Effector memory CD4-positive, alpha-beta T cell (primary cell): ENCODE data around the gene FAM98C.

Source experiments
- DNase-seq, 3 donors: peaks; one replicate each; pipeline ENCODE4 v3.0.0-alpha.2; 2020
- H3K27ac ChIP-seq: 2 replicates; pipeline ENCODE4 v1.7.0; 2013; ENCODE audit warnings: mild to moderate bottlenecking, low read length, moderate library complexity; ENCODE audit not compliant: insufficient read depth, poor library complexity, severe bottlenecking
- H3K27me3 ChIP-seq: replicated peaks from 2 replicates; pipeline ENCODE4 v1.7.0; 2013; ENCODE audit warnings: mild to moderate bottlenecking, low read length; ENCODE audit not compliant: insufficient read depth, control insufficient read depth, poor library complexity, severe bottlenecking
- H3K36me3 ChIP-seq: 2 replicates; pipeline ENCODE4 v1.7.0; 2013; ENCODE audit warnings: mild to moderate bottlenecking, low read length, moderate library complexity; ENCODE audit not compliant: control insufficient read depth, insufficient read depth
- H3K4me1 ChIP-seq: 2 replicates; pipeline ENCODE4 v1.7.0; 2013; ENCODE audit warnings: low read length, mild to moderate bottlenecking; ENCODE audit not compliant: control insufficient read depth, insufficient read depth, poor library complexity, severe bottlenecking
- H3K4me3 ChIP-seq: 2 replicates; pipeline ENCODE4 v1.7.0; 2013; ENCODE audit warnings: low read length, low read depth, mild to moderate bottlenecking; ENCODE audit not compliant: insufficient read depth, poor library complexity, severe bottlenecking
- H3K9me3 ChIP-seq: 2 replicates; pipeline ENCODE4 v1.7.0; 2013; ENCODE audit warnings: mild to moderate bottlenecking, low read length, moderate library complexity; ENCODE audit not compliant: control insufficient read depth

The FAM98C gene

GRCh38 chr19:38437295-38437694, 34.4 kb downstream of the FAM98C start:
- no peak for DNase-seq
- Histone ChIP-seq H3K27me3 (no peaks in the 10 kb centered on the region), H3K4me1 (peaks cover 3% of the 10 kb centered on the region), H3K4me3 (no peak overlapping the region), H3K9me3 (no peaks in the 10 kb centered on the region), H3K36me3 (no peaks in the 10 kb centered on the region), H3K27ac (no peak overlapping the region)

GRCh38 chr19:38437917-38438316, 35.0 kb downstream of the FAM98C start:
- H3K27me3 ChIP-seq, result no peaks in the 10 kb centered on the region
- no peaks in the 10 kb centered on the region for H3K9me3 ChIP-seq

GRCh38 chr19:38440592-38440991, 37.7 kb downstream of the FAM98C start:
- H3K4me3 ChIP-seq, result no peak overlapping the region
- no peaks in the 10 kb centered on the region for H3K9me3 ChIP-seq
- H3K36me3 ChIP-seq, result no peaks in the 10 kb centered on the region
- H3K4me1 ChIP-seq, result no peaks in the 10 kb centered on the region
- DNase-seq, result no peak
- H3K27ac ChIP-seq, result no peak overlapping the region
- H3K27me3 ChIP-seq, result no peaks in the 10 kb centered on the region

More at GRCh38 chr19:38437917-38438316, 35.0 kb downstream of the FAM98C start:
- no peak for DNase-seq
- Histone ChIP-seq H3K4me3 (no peak overlapping the region), H3K4me1 (peaks cover 3% of the 10 kb centered on the region), H3K27ac (no peak overlapping the region), H3K36me3 (no peaks in the 10 kb centered on the region)

- Histone ChIP-seq H3K4me1 (no peaks in the 10 kb centered on the region), H3K27ac (no peak overlapping the region)
- DNase-seq, result no peak
Measured at GRCh38 chr19:38441657-38442348, 38.9 kb downstream of the FAM98C start.

GRCh38 chr19:38442736-38443135, 39.8 kb downstream of the FAM98C start:
- no peaks in the 10 kb centered on the region for H3K27me3 ChIP-seq
- no peak overlapping the region for H3K27ac ChIP-seq
- no peak overlapping the region for H3K4me3 ChIP-seq
- no peak for DNase-seq
- H3K9me3 ChIP-seq, result no peaks in the 10 kb centered on the region
- H3K4me1 ChIP-seq, result no peaks in the 10 kb centered on the region
- H3K36me3 ChIP-seq, result no peaks in the 10 kb centered on the region

More at GRCh38 chr19:38441657-38442348, 38.9 kb downstream of the FAM98C start:
- no peaks in the 10 kb centered on the region for H3K27me3 ChIP-seq
- H3K4me3 ChIP-seq, result no peak overlapping the region
- H3K9me3 ChIP-seq, result no peaks in the 10 kb centered on the region
- H3K36me3 ChIP-seq, result no peaks in the 10 kb centered on the region

- H3K4me1 ChIP-seq, result no peaks in the 10 kb centered on the region
- DNase-seq, result no peak
Measured at GRCh38 chr19:38443458-38443999, 40.6 kb downstream of the FAM98C start.

GRCh38 chr19:38444026-38444425, 41.1 kb downstream of the FAM98C start:
- Histone ChIP-seq H3K4me1 (no peaks in the 10 kb centered on the region), H3K27me3 (no peaks in the 10 kb centered on the region), H3K36me3 (no peaks in the 10 kb centered on the region), H3K27ac (no peak overlapping the region), H3K9me3 (no peaks in the 10 kb centered on the region), H3K4me3 (no peak overlapping the region)
- DNase-seq, result no peak

More at GRCh38 chr19:38443458-38443999, 40.6 kb downstream of the FAM98C start:
- H3K27me3 ChIP-seq, result no peaks in the 10 kb centered on the region
- no peak overlapping the region for H3K27ac ChIP-seq
- no peaks in the 10 kb centered on the region for H3K36me3 ChIP-seq
- H3K9me3 ChIP-seq, result no peaks in the 10 kb centered on the region
- H3K4me3 ChIP-seq, result no peak overlapping the region

- Histone ChIP-seq H3K4me3 (no peak overlapping the region), H3K9me3 (no peaks in the 10 kb centered on the region), H3K27ac (no peak overlapping the region), H3K27me3 (no peaks in the 10 kb centered on the region), H3K4me1 (no peaks in the 10 kb centered on the region), H3K36me3 (no peaks in the 10 kb centered on the region)
- DNase-seq, result no peak
Measured at GRCh38 chr19:38445362-38445761, 42.5 kb downstream of the FAM98C start.

GRCh38 chr19:38448225-38448624, 45.3 kb downstream of the FAM98C start:
- no peaks in the 10 kb centered on the region for H3K36me3 ChIP-seq
- H3K27me3 ChIP-seq, result no peaks in the 10 kb centered on the region
- H3K9me3 ChIP-seq, result no peaks in the 10 kb centered on the region
- no peak for DNase-seq
- no peak overlapping the region for H3K27ac ChIP-seq
- no peak overlapping the region for H3K4me3 ChIP-seq
- no peaks in the 10 kb centered on the region for H3K4me1 ChIP-seq

GRCh38 chr19:38449518-38449917, 46.6 kb downstream of the FAM98C start:
- Histone ChIP-seq H3K4me1 (no peaks in the 10 kb centered on the region), H3K9me3 (no peaks in the 10 kb centered on the region), H3K4me3 (no peak overlapping the region), H3K27me3 (no peaks in the 10 kb centered on the region), H3K36me3 (no peaks in the 10 kb centered on the region), H3K27ac (no peak overlapping the region)
- DNase-seq, result no peak
